Left forelimb (tissue), 1 donor: ENCODE data around the gene KAT6B.
"Not testable (repeated sequence)": the region's sequence is repeated elsewhere in the genome, so short reads cannot be mapped to it uniquely, and the experiment has no call there.

Experiments
- DNase-seq: peaks from one replicate; pipeline ENCODE4 v3.0.0-alpha.2; 2018; ENCODE audit warnings: low spot score

Gene KAT6B

GRCh38 chr10:74859546-74859945 lies 33.1 kb downstream of the KAT6B start:
- no peak for DNase-seq

- no peak for DNase-seq
Observed at GRCh38 chr10:74862625-74863024, 36.2 kb downstream of the KAT6B start.

- DNase-seq, result no peak
Observed at GRCh38 chr10:74863551-74863950, 37.2 kb downstream of the KAT6B start.

GRCh38 chr10:74867351-74867750 lies 41.0 kb downstream of the KAT6B start:
- DNase-seq, result no peak

- DNase-seq, result no peak
Observed at GRCh38 chr10:74868392-74868977, 42.1 kb downstream of the KAT6B start.

- no peak for DNase-seq
Observed at GRCh38 chr10:74869635-74870034, 43.2 kb downstream of the KAT6B start.

- no peak for DNase-seq
Observed at GRCh38 chr10:74870191-74870590, 43.8 kb downstream of the KAT6B start.

GRCh38 chr10:74871595-74872382 lies 45.4 kb downstream of the KAT6B start:
- no peak for DNase-seq

- DNase-seq, result no peak
Observed at GRCh38 chr10:74873803-74874454, 47.5 kb downstream of the KAT6B start.

GRCh38 chr10:74874649-74875048 lies 48.2 kb downstream of the KAT6B start:
- no peak for DNase-seq

- DNase-seq, result no peak
Observed at GRCh38 chr10:74875068-74875467, 48.7 kb downstream of the KAT6B start.

- DNase-seq, result no peak
Observed at GRCh38 chr10:74875966-74876365, 49.6 kb downstream of the KAT6B start.

GRCh38 chr10:74877054-74877453 lies 50.7 kb downstream of the KAT6B start:
- DNase-seq, result not testable (repeated sequence)

GRCh38 chr10:74877898-74878297 lies 51.5 kb downstream of the KAT6B start:
- no peak for DNase-seq

GRCh38 chr10:74880041-74880440 lies 53.6 kb downstream of the KAT6B start:
- DNase-seq, result no peak

GRCh38 chr10:74881253-74881884 lies 55.0 kb downstream of the KAT6B start:
- DNase-seq, result no peak

- no peak for DNase-seq
Observed at GRCh38 chr10:74882427-74882826, 56.0 kb downstream of the KAT6B start.

GRCh38 chr10:74882831-74883230 lies 56.4 kb downstream of the KAT6B start:
- no peak for DNase-seq

- no peak for DNase-seq
Observed at GRCh38 chr10:74883428-74883827, 57.0 kb downstream of the KAT6B start.

GRCh38 chr10:74887614-74888284 lies 61.3 kb downstream of the KAT6B start:
- no peak for DNase-seq

GRCh38 chr10:74888962-74889661 lies 62.7 kb downstream of the KAT6B start:
- DNase-seq, result no peak

- DNase-seq, result no peak
Observed at GRCh38 chr10:74889662-74889998, 63.2 kb downstream of the KAT6B start.
